ENCODE measurements around the gene VRK1. TPM values are rescaled to one million over a fixed set of nuclear protein-coding genes. Genes with fewer than 3 reads are reported as not detected.

VRK1 gene
- 10 to 100 TPM in 1 of 4 donors, 1 to 10 TPM in 3; 7.1 to 19.2 (median 8.5) TPM for total RNA-seq

DNA sequence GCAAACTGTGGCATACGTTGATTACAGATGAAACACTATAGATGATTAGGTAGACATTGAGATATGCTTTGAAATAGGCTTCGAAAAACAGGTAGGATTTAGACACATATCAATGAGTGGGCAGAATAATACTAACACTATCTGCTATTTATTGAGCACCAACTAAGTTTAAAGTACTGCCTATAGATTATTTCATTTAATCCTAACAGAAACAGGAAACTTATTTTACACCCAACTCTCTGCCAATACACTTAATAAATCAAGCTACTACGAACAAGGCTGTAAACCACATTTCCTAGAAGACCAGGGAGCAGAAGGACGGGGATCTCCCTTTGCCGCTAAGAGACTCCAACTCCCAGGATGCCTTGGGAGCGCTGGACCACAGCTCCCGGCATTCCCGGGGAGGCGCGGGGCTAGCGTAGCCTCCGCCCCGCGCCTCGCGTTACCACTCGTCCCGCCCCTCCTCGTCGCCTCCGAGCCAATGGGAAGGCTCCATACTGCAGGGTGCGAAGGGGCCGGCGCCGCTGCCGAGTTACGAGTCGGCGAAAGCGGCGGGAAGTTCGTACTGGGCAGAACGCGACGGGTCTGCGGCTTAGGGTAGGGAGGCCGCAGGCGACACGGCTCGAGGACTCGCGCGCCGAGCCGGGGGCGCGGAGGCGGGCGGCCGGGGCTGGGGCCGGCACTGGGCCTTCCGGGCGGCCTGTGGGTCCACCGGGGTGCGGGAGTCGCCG is at the start of gene VRK1:
VRK1 (plus strand) TSS at position 532 of the 731 bp plus-strand sequence. CDS start 36,090 bp downstream, outside the sequence.
- ATAC-seq (ENCODE audit: low FRiP score) (peak; percentile 100), DNase-seq (ENCODE audit: low spot score) (peak; percentile 95)
- TF ChIP-seq, protein P1, sequence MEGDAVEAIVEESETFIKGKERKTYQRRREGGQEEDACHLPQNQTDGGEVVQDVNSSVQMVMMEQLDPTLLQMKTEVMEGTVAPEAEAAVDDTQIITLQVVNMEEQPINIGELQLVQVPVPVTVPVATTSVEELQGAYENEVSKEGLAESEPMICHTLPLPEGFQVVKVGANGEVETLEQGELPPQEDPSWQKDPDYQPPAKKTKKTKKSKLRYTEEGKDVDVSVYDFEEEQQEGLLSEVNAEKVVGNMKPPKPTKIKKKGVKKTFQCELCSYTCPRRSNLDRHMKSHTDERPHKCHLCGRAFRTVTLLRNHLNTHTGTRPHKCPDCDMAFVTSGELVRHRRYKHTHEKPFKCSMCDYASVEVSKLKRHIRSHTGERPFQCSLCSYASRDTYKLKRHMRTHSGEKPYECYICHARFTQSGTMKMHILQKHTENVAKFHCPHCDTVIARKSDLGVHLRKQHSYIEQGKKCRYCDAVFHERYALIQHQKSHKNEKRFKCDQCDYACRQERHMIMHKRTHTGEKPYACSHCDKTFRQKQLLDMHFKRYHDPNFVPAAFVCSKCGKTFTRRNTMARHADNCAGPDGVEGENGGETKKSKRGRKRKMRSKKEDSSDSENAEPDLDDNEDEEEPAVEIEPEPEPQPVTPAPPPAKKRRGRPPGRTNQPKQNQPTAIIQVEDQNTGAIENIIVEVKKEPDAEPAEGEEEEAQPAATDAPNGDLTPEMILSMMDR (IDR thresholded peaks at IDR 0.05), result no peak

GRCh38 chr14:96747608-96748007 is 49.6 kb upstream of the VRK1 start:
- ATAC-seq (ENCODE audit: low FRiP score), result no peak
- DNase-seq (ENCODE audit: low spot score), result no peak
- TF ChIP-seq, protein P1 (IDR thresholded peaks at IDR 0.05), result no peak

DNA sequence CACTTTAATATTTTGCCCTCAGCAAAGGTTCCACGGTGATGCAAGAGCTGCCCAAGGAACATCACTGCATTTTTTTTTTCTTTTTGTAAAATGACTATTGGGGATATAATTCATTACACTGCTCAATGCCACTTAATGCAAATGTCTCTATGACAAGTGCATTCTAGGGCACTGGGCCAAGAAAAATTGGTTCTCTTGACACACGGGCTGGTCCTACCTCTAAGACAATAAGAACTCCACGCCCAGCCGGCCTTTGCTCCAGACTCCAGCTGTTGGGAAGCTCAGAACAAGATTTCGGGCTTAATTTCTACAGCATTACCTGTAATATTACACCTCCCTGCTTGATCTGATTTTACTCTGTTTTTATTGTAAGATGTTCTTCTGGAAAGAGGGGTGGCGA is 48.8 kb upstream of the VRK1 start:
- DNase-seq (ENCODE audit: low spot score), result no peak
- no peak for ATAC-seq (ENCODE audit: low FRiP score)
- TF ChIP-seq, protein P1 (IDR thresholded peaks at IDR 0.05), result no peak

- ATAC-seq (ENCODE audit: low FRiP score), result no peak
- no peak for DNase-seq (ENCODE audit: low spot score)
- TF ChIP-seq, protein P1 (IDR thresholded peaks at IDR 0.05), result no peak
Measured at GRCh38 chr14:96751505-96751904, 45.7 kb upstream of the VRK1 start.

GRCh38 chr14:96752125-96752524 is 45.1 kb upstream of the VRK1 start:
- no peak for DNase-seq (ENCODE audit: low spot score)
- TF ChIP-seq, protein P1 (IDR thresholded peaks at IDR 0.05), result no peak
- ATAC-seq (ENCODE audit: low FRiP score), result no peak

DNA sequence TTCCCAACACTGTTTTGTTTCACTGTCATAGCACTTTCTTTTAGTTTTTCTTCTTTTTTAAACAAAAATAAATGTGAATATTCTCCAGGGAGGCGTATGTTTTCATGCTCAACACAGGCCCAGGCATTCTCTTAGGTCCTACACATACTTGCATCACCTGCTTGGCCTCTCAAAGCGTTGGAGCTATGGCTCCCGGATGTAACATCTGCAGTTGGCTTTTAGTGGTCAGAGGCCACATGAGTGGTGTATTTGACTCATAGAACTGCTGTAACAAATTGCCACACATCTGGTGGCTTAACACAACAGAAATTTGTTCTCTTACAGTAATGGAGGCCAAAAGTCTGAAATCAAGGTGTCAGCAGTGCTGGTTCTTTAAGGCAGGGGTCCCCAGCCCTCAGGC is 44.6 kb upstream of the VRK1 start:
- DNase-seq (ENCODE audit: low spot score) (no peak), ATAC-seq (ENCODE audit: low FRiP score) (no peak)

More for the DNA sequence above, 44.6 kb upstream of the VRK1 start:
- TF ChIP-seq, protein P1 (IDR thresholded peaks at IDR 0.05), result no peak

All from omental fat pad (tissue), 4 donors.